ENCODE data around the gene PPP2R1A. TPM values are rescaled to one million over a fixed set of nuclear protein-coding genes. Genes with fewer than 3 reads are reported as not detected.
"Not testable (repeated sequence)": the region's sequence is repeated elsewhere in the genome, so short reads cannot be mapped to it uniquely, and the experiment has no call there.

The PPP2R1A gene
- polyA plus RNA-seq, 3 donors: 435 to 499 (median 492) TPM

- DNase-seq: no peak
Observed at GRCh38 chr19:52231154-52231910, 41.5 kb downstream of the PPP2R1A start.

- no peak for DNase-seq
Observed at GRCh38 chr19:52234406-52234805, 44.6 kb downstream of the PPP2R1A start.

DNA sequence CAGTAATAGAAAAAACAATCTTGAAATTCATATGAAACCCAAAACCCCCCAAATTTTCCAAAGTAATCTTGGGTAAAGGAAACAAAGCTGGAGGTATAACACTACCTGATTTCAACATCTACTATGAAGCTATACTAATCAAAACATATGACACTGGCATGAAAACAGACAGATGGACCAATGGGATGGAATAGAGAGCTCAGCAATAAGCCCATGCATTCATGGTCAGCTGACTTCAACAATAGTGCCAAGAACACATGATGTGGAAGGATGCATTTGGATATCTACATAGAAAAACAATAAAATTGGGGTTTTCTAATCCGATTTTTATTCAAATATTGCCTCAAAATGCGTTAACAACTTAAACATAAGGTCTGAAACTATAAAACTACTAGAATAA, 47.3 kb downstream of the PPP2R1A start:
- DNase-seq: no peak

DNA sequence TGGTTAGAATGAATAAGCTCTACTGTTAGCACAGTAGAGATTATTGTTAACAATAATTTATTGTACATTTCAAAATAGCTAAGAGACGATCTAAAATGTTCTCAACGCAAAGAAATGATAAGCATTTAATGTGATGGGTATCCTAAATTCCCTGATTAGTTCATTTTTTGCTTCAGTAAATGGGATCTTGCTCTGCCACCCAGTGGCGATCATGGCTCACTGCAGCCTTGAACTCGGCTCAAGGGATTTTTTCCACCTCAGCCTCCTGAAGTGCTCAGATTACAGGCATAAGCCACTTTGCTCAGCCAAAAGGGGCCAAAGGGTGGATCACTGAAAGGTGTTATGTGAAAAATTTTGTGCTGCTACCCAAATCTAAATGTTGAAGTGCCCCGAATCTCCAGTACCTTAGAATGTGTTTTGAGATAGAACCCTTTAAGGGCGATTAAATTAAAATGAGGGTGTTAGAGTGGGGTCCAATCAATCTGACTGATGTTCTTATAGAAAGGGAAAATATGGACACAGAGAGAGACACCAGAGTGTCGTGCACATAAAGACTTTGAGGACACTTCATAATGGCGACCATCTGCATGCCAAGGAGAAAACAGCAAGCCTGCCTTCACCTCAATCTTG, 48.0 kb downstream of the PPP2R1A start:
- peak; percentile 55 for DNase-seq

- no peak for DNase-seq
Observed at GRCh38 chr19:52244021-52244420, 54.2 kb downstream of the PPP2R1A start.

- DNase-seq: peak; percentile 20
Observed at GRCh38 chr19:52248241-52248640, 58.4 kb downstream of the PPP2R1A start.

DNA sequence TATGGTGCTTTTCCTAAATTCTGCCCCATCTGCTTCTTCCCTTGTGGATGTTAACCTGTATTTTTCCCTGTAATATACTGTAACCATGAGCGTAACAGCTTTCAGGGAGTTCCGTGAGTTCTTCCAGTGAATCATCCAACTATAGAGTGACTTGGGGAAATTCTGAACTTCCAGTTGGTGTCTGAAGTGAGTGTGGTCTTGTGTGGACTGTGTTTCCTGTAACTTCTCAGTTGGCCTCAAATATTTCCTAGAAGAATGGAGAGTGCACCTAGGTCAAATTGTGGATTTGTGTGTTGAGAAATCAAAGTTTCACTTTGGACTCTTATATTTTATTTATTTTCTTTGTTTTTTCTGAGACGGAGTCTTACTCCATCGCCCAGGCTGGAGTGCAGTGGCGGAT, 68.6 kb downstream of the PPP2R1A start:
- no peak for DNase-seq

GRCh38 chr19:52265556-52265955, 75.7 kb downstream of the PPP2R1A start:
- DNase-seq: not testable (repeated sequence)

DNA sequence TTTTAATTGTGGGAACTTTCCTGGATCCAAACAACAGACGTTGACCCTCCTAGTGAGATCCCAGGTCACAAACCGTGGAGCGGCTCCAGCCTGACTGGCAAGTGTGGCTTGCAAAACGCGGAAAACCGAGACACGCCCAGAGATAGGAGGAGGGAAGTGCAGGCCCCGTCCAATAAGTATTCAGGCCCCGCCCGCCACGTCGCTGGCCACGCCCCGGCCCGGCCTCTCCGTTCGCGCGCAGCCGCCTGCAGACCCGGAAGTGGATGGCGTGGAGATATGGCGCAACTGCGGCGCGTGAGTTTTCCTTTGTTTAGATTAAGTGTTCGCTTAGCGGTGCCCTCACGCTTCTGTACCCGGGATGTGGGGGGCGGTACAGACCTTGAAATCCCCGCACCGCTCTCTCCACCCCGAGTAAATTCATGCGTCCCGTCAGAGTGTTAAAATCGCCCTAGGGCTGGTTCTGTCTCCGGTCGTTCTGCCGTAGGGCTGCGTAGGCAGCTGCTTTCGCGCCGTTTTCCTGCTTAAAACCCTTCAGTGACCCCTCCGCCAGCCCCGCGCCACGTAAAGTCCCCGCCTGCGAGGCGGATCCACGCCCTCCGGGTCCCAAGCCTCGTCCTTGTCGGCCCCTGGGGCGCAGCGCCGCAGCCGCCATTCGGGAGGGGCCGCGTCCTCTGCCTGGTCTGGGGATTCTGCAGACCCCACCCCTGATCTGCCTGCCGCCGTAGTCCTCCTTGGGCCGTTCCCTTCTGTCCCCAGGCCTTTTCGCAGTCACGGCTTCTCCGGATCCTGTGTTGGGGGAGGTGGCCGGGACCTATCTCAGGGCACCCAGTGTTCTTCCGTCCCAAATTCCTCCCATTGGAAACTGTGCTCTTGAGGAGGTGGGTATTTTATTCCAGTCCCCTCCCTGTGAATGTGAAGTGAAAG, 79.7 kb downstream of the PPP2R1A start, which contains the start of gene ZNF766:
TSS of gene ZNF766 (plus strand) at position 250 of the 924 bp plus-strand sequence. CDS start at position 277, 27 bp downstream.
- peak; percentile 95 for DNase-seq

DNA sequence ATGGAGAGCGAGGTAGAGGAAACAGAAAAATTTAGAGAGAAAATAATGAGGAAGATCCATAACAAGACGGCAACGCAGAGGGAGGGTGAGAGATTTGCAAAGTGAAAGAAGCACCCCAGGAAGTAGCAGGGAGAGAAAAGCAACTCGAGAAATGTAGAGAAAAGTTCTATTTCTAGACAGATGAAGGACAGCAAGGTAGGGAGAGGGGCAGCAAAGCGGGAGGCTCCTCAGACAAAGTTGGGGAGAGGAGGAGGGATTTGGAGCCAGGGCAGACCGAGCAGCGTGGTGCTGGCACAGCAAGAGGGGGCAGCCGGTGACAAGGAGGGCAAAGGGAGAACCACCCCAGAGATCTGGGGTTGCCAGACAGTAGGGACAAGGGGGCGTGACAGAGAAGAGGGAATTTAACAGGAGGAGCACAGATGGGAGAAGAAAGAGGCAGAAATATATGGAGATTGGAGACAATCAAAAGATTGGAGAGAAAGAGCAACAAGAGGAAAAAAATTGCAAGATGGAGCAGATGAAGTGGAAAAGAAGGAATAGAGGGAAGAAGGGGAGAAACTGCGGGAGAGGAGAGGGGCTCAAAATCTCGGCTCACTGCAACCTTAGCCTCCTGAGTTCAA, 80.5 kb downstream of the PPP2R1A start:
- no peak for DNase-seq

DNA sequence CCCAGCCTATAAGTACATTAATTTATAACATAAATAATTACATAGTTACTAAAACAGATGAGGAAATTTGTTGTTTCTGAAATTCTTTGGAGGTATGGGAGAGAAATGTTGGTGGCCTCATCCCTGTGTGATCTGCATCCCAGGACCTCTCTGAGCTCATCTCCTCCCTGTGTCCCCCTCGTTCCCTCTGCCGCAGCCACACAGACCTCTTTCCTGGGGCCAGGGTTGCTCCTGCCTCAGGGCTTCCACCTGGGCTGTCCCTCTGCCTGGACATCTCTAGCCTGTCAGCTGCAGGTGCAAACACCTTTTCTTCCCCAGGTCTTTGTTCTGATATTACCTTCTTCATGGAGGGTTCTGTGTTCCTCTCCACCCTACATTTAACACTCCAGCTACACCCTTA, 83.4 kb downstream of the PPP2R1A start:
- DNase-seq: no peak

DNA sequence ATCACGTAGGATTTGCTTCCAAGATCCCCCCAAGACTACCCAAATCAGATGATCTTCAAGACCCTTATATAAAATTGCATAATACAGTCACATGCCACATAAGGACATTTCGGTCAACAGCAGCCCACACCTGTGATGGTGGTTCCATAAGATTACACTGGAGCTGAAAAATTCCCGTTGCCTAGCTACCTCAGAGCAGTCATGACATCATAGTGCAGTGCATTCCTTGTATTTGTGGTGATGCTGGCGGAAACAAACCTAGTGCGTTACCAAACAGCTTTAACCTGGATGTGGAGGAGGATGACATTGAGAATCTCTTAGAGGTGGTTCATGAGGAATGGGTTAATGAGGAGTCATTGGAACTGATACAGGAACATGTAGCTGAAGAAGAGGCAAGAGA, 84.3 kb downstream of the PPP2R1A start:
- no peak for DNase-seq

GRCh38 chr19:52275988-52276387, 86.1 kb downstream of the PPP2R1A start:
- no peak for DNase-seq

- DNase-seq: no peak
Observed at GRCh38 chr19:52277471-52277870, 87.6 kb downstream of the PPP2R1A start.

Other genes with a start within 250 kb of the PPP2R1A start
- 10 to 100 TPM; 17.4 to 23.1 (median 18.4) TPM for gene ZNF350, start 203.2 kb upstream of the PPP2R1A start, polyA plus RNA-seq (ENCODE audit: insufficient read length in 3 of 3)
- 10 to 100 TPM; 15.5 to 21.5 (median 18.3) TPM for gene ZNF615, start 181.8 kb upstream of the PPP2R1A start, polyA plus RNA-seq (ENCODE audit: insufficient read length in 3 of 3)
- 10 to 100 TPM; 15.9 to 19.0 (median 17.6) TPM for gene ZNF614, start 161.7 kb upstream of the PPP2R1A start, polyA plus RNA-seq (ENCODE audit: insufficient read length in 3 of 3)
- gene ZNF432, start 141.2 kb upstream of the PPP2R1A start, polyA plus RNA-seq (ENCODE audit: insufficient read length in 3 of 3): 10 to 100 TPM; 20.0 to 27.8 (median 24.1) TPM
- 10 to 100 TPM; 14.0 to 27.7 (median 23.6) TPM for gene ZNF841, start 94.3 kb upstream of the PPP2R1A start, polyA plus RNA-seq (ENCODE audit: insufficient read length in 3 of 3)
- 10 to 100 TPM; 18.0 to 19.9 (median 18.4) TPM for gene ZNF616, start 50.1 kb upstream of the PPP2R1A start, polyA plus RNA-seq (ENCODE audit: insufficient read length in 3 of 3)
- 10 to 100 TPM; 14.0 to 20.1 (median 18.9) TPM for gene ZNF836, start 18.4 kb upstream of the PPP2R1A start, polyA plus RNA-seq (ENCODE audit: insufficient read length in 3 of 3)
- 10 to 100 TPM; 16.9 to 23.5 (median 18.7) TPM for gene ZNF766, start 79.5 kb downstream of the PPP2R1A start, polyA plus RNA-seq (ENCODE audit: insufficient read length in 3 of 3)
- 10 to 100 TPM; 15.9 to 16.5 (median 16.4) TPM for gene ZNF480, start 107.1 kb downstream of the PPP2R1A start, polyA plus RNA-seq (ENCODE audit: insufficient read length in 3 of 3)
- 10 to 100 TPM; 11.2 to 13.4 (median 11.4) TPM for gene ZNF610, start 146.2 kb downstream of the PPP2R1A start, polyA plus RNA-seq (ENCODE audit: insufficient read length in 3 of 3)
- gene ZNF880, start 179.9 kb downstream of the PPP2R1A start, polyA plus RNA-seq (ENCODE audit: insufficient read length in 3 of 3): 10 to 100 TPM; 20.1 to 30.0 (median 25.4) TPM
- 10 to 100 TPM; 28.0 to 62.6 (median 51.5) TPM for gene ZNF528, start 207.8 kb downstream of the PPP2R1A start, polyA plus RNA-seq (ENCODE audit: insufficient read length in 3 of 3)
- 1 to 10 TPM in 1 of 3 donors, under 1 TPM in 2; 0.27 to 1.2 (median 0.43) TPM for gene ZNF534, start 239.1 kb downstream of the PPP2R1A start, polyA plus RNA-seq (ENCODE audit: insufficient read length in 3 of 3)

Data from renal pelvis (tissue), 4 donors.